Endometrium (tissue), 2 donors: ENCODE measurements around the gene HHIP.

Experiments used
- FAIRE-seq: peaks from 2 replicates; lab custom pipeline; 2012; peaks lifted over from hg19 to GRCh38; lab: Jason Lieb, UNC
- donor health status: control.
- donor health status: control.

HHIP gene, protein sequence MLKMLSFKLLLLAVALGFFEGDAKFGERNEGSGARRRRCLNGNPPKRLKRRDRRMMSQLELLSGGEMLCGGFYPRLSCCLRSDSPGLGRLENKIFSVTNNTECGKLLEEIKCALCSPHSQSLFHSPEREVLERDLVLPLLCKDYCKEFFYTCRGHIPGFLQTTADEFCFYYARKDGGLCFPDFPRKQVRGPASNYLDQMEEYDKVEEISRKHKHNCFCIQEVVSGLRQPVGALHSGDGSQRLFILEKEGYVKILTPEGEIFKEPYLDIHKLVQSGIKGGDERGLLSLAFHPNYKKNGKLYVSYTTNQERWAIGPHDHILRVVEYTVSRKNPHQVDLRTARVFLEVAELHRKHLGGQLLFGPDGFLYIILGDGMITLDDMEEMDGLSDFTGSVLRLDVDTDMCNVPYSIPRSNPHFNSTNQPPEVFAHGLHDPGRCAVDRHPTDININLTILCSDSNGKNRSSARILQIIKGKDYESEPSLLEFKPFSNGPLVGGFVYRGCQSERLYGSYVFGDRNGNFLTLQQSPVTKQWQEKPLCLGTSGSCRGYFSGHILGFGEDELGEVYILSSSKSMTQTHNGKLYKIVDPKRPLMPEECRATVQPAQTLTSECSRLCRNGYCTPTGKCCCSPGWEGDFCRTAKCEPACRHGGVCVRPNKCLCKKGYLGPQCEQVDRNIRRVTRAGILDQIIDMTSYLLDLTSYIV

GRCh38 chr4:144645631-144646522 is at the start of gene HHIP:
Gene HHIP (plus strand): TSS chr4:144646156. CDS start chr4:144646676, 520 bp downstream.
- FAIRE-seq: no peak

DNA sequence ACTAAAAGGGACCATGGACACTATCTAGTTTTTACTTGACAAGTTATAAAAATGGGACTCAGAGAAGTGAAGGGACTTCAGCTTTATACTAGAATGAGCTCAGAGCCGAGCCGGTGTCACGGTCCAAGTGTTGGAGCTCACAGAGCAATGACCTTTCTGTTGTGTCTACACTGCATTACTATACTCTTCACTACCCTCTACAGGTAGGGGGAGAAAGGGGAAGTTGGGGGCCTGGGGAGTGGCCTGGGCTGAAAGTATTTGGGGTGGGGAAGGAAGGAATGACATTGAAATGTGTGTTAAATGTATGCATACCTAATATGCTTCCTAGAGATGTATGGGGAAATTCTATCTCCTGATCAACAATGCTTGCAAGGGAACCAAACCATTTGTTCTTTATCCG is 48.8 kb upstream of the HHIP start:
- no peak for FAIRE-seq

- no peak for FAIRE-seq
Observed at GRCh38 chr4:144599621-144600020, 46.3 kb upstream of the HHIP start.

DNA sequence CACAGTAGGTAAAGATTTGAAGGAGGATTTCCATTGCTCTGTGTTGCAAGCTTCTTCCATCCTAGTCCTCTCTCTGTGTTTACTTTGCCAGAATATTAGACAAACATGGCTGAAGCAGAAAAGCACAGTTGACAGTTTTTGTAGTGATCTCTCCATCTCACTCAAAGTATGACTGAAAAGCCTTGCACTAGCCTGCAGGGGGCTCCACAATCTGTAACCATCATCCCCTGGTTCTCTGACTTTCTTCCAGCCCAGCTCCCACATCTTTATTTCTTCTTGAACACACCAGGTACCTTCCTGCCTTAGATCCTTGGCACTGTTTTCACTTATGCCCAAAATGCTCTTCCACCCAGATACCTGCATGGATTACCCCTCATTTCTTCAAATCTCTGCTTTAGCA is 34.1 kb upstream of the HHIP start:
- no peak for FAIRE-seq

DNA sequence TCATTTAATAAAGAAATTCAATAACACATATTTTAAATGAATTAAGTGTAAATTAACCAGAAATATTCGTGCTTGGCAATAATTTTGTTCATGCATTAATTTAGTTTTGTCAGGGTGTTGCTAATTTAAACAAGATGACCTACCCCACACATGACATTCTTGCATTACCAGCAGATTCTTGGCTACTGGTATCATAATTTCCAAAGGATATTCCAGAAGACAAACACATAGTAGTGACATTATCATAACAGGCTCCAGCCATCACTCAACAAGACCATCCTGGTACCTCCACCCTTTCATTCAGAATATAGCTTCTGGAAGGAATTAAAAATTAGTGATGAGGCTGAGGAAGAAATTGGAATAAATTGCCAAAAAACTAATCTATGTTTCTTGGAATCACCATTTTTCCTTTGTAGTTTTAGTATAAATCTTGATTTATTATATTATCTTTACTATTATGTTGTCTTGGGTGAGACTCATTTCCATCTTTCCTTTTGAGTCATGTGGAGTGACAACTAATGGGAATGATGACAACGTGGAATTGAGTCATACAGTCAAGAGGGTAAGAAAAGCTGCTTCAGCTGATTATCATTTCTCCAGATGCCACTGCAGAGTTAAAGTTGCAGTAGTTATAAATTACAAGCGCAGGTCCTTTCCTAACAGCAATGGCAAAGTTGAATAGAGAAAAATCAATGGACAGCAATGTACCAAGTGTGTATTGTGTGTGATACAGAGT is 30.9 kb upstream of the HHIP start:
- FAIRE-seq: no peak

- no peak for FAIRE-seq
Observed at GRCh38 chr4:144621681-144622080, 24.3 kb upstream of the HHIP start.

GRCh38 chr4:144627663-144628076 is 18.3 kb upstream of the HHIP start:
- no peak for FAIRE-seq

DNA sequence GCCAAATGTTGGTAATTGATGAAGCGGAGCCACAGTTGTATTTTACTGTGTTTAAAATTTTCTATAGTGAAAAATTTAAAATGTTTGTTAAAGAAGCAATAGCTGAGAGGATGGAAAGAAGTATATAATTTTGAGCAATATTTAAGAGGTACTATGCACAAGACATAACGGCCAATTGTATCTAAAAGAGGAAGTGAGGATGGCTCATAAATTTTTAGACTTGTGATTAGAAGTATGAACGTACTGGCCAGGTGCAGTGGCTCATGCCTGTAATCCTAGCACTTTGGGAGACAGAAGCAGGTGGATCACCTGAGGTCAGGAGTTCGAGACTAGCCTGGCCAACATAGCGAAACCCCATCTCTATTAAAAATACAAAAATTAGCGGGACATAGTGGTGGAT is 12.7 kb upstream of the HHIP start:
- no peak for FAIRE-seq

DNA sequence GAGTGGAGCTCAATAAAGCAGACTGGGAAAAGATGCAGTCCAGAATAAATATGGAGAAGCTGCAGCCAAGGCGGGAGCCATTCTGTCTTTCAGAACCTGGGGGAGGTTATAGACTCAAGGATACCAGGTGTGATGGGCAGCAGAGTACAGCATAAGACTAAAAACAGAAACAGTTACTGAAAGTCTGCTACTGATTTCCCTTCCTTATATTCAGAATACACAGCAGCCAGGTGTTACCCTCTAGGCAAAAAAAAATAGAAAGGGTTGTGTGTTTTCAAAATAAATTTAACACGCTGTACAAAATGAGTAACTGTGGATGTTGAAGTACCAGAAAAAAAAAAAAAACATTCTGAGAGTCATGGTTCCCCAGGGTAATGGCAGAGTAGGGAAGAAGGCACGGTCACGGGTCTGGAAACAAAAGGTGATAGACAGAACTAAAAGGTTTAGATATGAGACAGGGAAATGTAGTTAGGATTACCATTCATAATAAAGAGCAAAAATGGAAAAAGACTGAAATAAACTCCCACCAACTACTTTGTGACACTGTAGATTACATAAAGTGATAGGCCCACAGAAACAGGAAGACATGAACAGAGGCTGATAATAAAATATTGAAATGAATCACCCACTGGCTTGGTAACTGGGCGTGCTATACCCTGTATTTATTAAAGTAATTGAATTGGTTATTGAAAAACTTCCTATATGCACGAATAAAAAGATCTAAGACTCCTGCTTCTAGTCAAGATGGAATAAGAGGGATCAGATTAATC is 10.8 kb upstream of the HHIP start:
- no peak for FAIRE-seq

DNA sequence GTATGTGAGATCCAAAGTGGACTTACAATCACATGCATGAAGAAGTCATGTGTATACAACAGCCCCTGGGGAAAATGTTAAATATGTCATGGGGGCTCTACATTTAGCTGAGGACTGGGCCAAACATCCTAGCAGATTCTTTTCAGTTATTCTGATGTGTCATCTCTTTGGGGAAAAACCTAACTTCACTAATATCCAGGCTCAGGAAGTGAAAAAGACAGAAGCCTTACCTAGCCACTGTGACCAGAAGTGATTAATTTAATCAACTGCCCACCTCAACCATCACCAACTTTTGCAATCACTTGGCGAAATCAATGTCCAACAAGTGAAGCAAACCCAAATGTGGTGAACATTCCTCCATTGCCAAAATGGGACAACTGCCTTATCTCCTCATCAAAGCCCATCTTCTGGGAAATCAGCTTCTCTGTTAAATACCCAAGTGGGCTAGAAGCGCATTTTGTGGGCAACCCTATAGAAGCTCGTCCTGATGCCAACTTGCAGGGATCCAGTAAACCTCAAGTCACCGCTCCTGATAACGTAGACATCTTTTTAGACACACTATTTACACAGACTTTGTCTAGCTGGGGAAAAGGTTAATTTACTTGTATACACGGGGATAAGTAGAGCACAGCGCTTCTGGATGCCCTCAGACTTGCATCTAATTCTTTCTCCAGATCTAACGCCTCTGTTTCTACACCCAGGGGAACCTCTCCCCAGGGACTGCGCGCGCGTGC is 1.4 kb upstream of the HHIP start:
- FAIRE-seq: no peak

DNA sequence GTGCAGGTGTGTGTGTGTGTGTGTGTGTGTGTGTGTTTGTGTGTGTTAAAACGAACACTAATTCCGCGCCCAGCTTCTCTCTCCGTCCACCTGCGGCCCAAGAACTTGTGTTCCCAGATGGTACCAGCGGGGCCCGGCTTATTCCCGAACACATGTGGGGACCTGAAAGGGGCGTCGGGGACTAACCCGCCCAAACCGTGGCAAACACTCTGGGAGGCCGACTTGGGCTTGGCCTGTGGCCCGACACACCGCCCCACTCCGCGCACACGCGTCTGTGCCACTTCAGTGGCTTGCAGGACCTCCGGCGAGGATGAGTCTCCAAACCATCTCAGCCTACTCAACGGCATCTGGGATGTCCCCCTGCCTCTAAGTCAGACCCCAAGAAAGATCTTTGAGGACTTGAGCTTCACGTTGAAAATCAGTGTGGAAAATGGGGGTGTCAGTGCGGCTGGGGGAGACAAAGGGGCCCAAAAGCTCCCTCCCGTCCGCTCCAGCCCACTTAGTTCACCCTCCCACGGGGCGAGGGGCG is 790 bp upstream of the HHIP start:
- FAIRE-seq: no peak

GRCh38 chr4:144646523-144647094 is 653 bp downstream of the HHIP start:
- no peak for FAIRE-seq

DNA sequence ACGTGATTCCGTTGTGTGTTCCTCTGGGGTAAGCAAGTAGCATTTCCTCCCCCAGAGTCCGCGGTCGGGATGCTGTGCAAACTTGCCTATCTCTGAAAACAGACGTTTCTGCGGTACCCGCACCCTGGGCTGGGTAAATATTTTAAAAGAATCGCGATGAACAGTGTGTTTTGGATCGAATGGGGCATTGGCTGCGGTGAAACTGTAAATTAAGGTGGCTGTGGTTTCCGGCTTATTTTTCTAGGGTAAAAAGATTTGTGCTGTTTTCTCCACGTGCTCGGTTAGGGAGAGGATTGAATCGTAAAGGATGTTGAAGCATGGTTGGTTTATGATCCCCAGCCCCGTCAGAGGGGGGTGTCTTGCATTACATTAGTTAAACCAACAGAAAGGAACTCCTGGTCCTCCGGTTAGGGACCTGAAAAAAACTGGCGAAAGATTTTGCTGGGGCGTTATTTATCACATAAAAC is 1.2 kb downstream of the HHIP start:
- FAIRE-seq: no peak

GRCh38 chr4:144647590-144647989 is 1.6 kb downstream of the HHIP start:
- no peak for FAIRE-seq

- no peak for FAIRE-seq
Observed at GRCh38 chr4:144648042-144648441, 2.1 kb downstream of the HHIP start.

DNA sequence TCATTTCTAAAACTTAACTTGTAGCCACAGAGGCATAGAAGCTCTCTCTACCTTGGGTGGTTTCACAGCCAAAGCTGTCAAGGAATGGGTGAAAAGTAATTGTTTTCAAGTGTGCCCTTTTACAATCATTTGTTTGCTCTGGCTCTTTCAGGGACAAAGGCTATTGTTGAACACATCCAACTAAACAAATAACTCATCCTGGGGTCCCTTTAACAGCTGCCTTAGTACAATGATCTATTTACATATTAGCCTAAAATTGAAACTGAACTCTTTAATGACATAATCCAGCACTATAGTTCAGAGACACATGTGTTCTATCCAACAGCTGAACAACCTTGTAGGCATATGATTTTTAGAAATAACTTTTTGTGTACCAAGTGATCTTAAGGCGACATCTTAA is 3.7 kb downstream of the HHIP start:
- FAIRE-seq: no peak

GRCh38 chr4:144650311-144651005 is 4.5 kb downstream of the HHIP start:
- FAIRE-seq: peak; percentile 37

GRCh38 chr4:144653781-144654545 is 8.0 kb downstream of the HHIP start:
- FAIRE-seq: no peak
